ENCODE data around the gene SLC6A4.

Gene SLC6A4

GRCh38 chr17:30228011-30228410 is 7.5 kb downstream of the SLC6A4 start:
- Histone ChIP-seq H3K9me3 (ENCODE audit: insufficient read depth, low read depth, low read length) (no peaks in the 10 kb centered on the region), H3K27ac (ENCODE audit: low read length) (no peak overlapping the region), H3K4me1 (ENCODE audit: insufficient read depth, low read length) (no peaks in the 10 kb centered on the region; the same call in 1 of the 2 replicates), H3K36me3 (ENCODE audit: insufficient read depth, low read depth, low read length) (no peaks in the 10 kb centered on the region), H3K27me3 (ENCODE audit: insufficient read depth, low read length) (peaks cover 23% of the 10 kb centered on the region), H3K4me3 (ENCODE audit: low read length) (no peak overlapping the region), H3K9ac (ENCODE audit: low read depth, low read length) (no peak overlapping the region)

GRCh38 chr17:30226878-30227277 is 8.6 kb downstream of the SLC6A4 start:
- H3K36me3 ChIP-seq (ENCODE audit: insufficient read depth, low read depth, low read length), result no peaks in the 10 kb centered on the region
- no peaks in the 10 kb centered on the region; the same call in 1 of the 2 replicates for H3K4me1 ChIP-seq (ENCODE audit: insufficient read depth, low read length)
- H3K27ac ChIP-seq (ENCODE audit: low read length), result no peak overlapping the region
- H3K27me3 ChIP-seq (ENCODE audit: insufficient read depth, low read length), result peaks cover 12% of the 10 kb centered on the region
- no peaks in the 10 kb centered on the region for H3K9me3 ChIP-seq (ENCODE audit: insufficient read depth, low read depth, low read length)
- no peak overlapping the region for H3K4me3 ChIP-seq (ENCODE audit: low read length)
- H3K9ac ChIP-seq (ENCODE audit: low read depth, low read length), result no peak overlapping the region

- no peaks in the 10 kb centered on the region for H3K36me3 ChIP-seq (ENCODE audit: insufficient read depth, low read depth, low read length)
- H3K9ac ChIP-seq (ENCODE audit: low read depth, low read length), result no peak overlapping the region
- no peaks in the 10 kb centered on the region; the same call in 1 of the 2 replicates for H3K4me1 ChIP-seq (ENCODE audit: insufficient read depth, low read length)
- H3K27ac ChIP-seq (ENCODE audit: low read length), result no peak overlapping the region
- no peak overlapping the region for H3K4me3 ChIP-seq (ENCODE audit: low read length)
- H3K9me3 ChIP-seq (ENCODE audit: insufficient read depth, low read depth, low read length), result no peaks in the 10 kb centered on the region
- peaks cover 10% of the 10 kb centered on the region for H3K27me3 ChIP-seq (ENCODE audit: insufficient read depth, low read length)
Measured at GRCh38 chr17:30225919-30226553, 9.5 kb downstream of the SLC6A4 start.

DNA sequence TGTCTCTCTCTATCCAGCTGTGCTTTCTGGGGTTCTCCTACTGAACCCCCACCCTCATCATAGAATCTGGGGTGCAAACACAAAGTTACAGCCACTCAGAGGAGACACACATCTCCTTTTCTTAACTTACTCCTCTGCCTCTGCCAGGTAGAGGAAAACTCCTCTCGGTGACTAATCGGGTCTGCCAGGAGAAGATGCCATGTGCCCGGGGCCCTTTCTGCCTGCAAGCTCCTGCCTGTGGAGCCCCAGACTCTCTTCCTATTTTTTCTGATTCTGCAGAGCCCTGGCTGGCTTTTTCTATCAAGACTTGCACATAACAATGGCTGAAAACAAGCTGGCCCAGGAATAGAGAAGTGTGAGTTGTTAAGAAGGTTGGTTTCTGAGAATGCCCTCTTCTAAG is 10.4 kb downstream of the SLC6A4 start:
- Histone ChIP-seq H3K36me3 (ENCODE audit: insufficient read depth, low read depth, low read length) (no peaks in the 10 kb centered on the region), H3K4me3 (ENCODE audit: low read length) (no peak overlapping the region), H3K27ac (ENCODE audit: low read length) (no peak overlapping the region), H3K27me3 (ENCODE audit: insufficient read depth, low read length) (peaks cover 1% of the 10 kb centered on the region; the same call in 1 of the 2 replicates), H3K9ac (ENCODE audit: low read depth, low read length) (no peak overlapping the region), H3K9me3 (ENCODE audit: insufficient read depth, low read depth, low read length) (no peaks in the 10 kb centered on the region), H3K4me1 (ENCODE audit: insufficient read depth, low read length) (no peaks in the 10 kb centered on the region; the same call in 1 of the 2 replicates)

- Histone ChIP-seq H3K9ac (ENCODE audit: low read depth, low read length) (no peak overlapping the region), H3K36me3 (ENCODE audit: insufficient read depth, low read depth, low read length) (no peaks in the 10 kb centered on the region), H3K4me1 (ENCODE audit: insufficient read depth, low read length) (no peaks in the 10 kb centered on the region; the same call in 1 of the 2 replicates), H3K4me3 (ENCODE audit: low read length) (no peak overlapping the region), H3K27me3 (ENCODE audit: insufficient read depth, low read length) (no peaks in the 10 kb centered on the region), H3K9me3 (ENCODE audit: insufficient read depth, low read depth, low read length) (no peaks in the 10 kb centered on the region), H3K27ac (ENCODE audit: low read length) (no peak overlapping the region)
Measured at GRCh38 chr17:30224419-30224960, 11.0 kb downstream of the SLC6A4 start.

DNA sequence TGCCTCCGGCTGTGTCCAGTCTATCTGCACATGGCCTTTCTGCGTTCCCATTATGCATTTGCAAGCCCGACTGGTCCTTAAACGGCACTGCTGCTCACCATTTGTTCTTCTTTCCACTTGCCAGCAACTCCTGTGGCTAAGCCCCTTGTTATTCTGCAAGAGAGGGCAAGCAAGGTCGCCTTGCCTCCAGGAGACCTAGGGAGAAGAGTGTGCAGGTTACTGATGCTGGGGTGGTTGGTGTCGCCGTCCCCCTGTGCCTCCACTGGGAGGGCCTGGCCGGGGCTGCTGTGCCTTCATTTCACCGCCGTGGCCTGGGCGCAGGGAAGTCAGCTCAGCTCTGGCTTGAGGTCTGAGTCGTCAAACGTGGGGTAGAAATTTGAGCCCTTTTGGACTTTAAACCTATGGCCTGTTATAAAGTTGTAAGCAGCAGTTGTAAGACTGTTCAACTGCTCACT is 12.7 kb downstream of the SLC6A4 start:
- no peak overlapping the region for H3K27ac ChIP-seq (ENCODE audit: low read length)
- no peaks in the 10 kb centered on the region for H3K9me3 ChIP-seq (ENCODE audit: insufficient read depth, low read depth, low read length)
- no peak overlapping the region for H3K9ac ChIP-seq (ENCODE audit: low read depth, low read length)
- no peaks in the 10 kb centered on the region for H3K36me3 ChIP-seq (ENCODE audit: insufficient read depth, low read depth, low read length)
- no peaks in the 10 kb centered on the region for H3K27me3 ChIP-seq (ENCODE audit: insufficient read depth, low read length)
- H3K4me1 ChIP-seq (ENCODE audit: insufficient read depth, low read length), result no peaks in the 10 kb centered on the region; the same call in 1 of the 2 replicates
- no peak overlapping the region for H3K4me3 ChIP-seq (ENCODE audit: low read length)

GRCh38 chr17:30222251-30222650 is 13.2 kb downstream of the SLC6A4 start:
- H3K27ac ChIP-seq (ENCODE audit: low read length), result no peak overlapping the region
- H3K4me1 ChIP-seq (ENCODE audit: insufficient read depth, low read length), result no peaks in the 10 kb centered on the region; the same call in 1 of the 2 replicates
- no peak overlapping the region for H3K9ac ChIP-seq (ENCODE audit: low read depth, low read length)
- no peaks in the 10 kb centered on the region for H3K27me3 ChIP-seq (ENCODE audit: insufficient read depth, low read length)
- no peak overlapping the region for H3K4me3 ChIP-seq (ENCODE audit: low read length)
- no peaks in the 10 kb centered on the region for H3K9me3 ChIP-seq (ENCODE audit: insufficient read depth, low read depth, low read length)
- no peaks in the 10 kb centered on the region for H3K36me3 ChIP-seq (ENCODE audit: insufficient read depth, low read depth, low read length)

DNA sequence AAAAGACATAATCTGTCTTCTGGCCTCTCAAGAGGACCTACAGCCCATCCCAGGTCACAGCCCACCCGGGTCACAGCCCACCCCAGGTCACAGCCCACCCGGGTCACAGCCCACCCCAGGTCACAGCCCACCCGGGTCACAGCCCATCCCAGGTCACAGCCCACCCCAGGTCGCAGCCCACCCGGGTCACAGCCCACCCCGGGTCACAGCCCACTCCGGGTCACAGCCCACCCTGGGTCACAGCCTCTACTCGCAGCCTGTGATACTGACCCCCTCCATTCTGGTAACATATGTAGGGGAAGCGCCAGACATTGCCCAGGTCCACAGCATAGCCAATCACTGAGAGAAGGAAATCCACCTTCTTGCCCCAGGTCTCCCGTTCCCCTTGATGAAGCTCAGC is 14.2 kb downstream of the SLC6A4 start:
- H3K9me3 ChIP-seq (ENCODE audit: insufficient read depth, low read depth, low read length), result no peaks in the 10 kb centered on the region
- no peak overlapping the region for H3K4me3 ChIP-seq (ENCODE audit: low read length)
- H3K9ac ChIP-seq (ENCODE audit: low read depth, low read length), result no peak overlapping the region
- H3K27me3 ChIP-seq (ENCODE audit: insufficient read depth, low read length), result no peaks in the 10 kb centered on the region
- no peaks in the 10 kb centered on the region; the same call in 1 of the 2 replicates for H3K4me1 ChIP-seq (ENCODE audit: insufficient read depth, low read length)
- no peak overlapping the region for H3K27ac ChIP-seq (ENCODE audit: low read length)
- no peaks in the 10 kb centered on the region for H3K36me3 ChIP-seq (ENCODE audit: insufficient read depth, low read depth, low read length)

DNA sequence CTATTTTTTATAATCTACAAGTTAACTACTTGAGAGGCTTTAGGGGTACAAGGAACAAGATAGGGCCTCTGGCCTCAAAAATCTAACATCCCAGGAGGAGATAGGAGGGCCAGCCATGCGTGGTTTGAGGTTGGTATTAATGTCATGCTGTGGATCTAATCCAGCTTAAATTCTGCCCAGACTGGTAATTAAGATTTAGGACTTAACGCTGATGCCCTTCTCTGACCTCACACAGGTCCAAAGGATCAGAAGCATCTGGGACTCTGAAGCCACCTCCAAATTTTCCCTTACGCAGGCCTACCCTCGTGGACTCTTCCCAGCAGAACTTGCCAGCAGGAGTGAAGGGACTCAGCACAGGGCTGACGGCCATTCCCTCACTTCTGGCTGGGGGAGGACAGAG is 15.1 kb downstream of the SLC6A4 start:
- Histone ChIP-seq H3K4me1 (ENCODE audit: insufficient read depth, low read length) (no peaks in the 10 kb centered on the region; the same call in 1 of the 2 replicates), H3K27ac (ENCODE audit: low read length) (no peak overlapping the region), H3K9me3 (ENCODE audit: insufficient read depth, low read depth, low read length) (no peaks in the 10 kb centered on the region), H3K27me3 (ENCODE audit: insufficient read depth, low read length) (no peaks in the 10 kb centered on the region), H3K4me3 (ENCODE audit: low read length) (no peak overlapping the region), H3K9ac (ENCODE audit: low read depth, low read length) (no peak overlapping the region), H3K36me3 (ENCODE audit: insufficient read depth, low read depth, low read length) (no peaks in the 10 kb centered on the region)

DNA sequence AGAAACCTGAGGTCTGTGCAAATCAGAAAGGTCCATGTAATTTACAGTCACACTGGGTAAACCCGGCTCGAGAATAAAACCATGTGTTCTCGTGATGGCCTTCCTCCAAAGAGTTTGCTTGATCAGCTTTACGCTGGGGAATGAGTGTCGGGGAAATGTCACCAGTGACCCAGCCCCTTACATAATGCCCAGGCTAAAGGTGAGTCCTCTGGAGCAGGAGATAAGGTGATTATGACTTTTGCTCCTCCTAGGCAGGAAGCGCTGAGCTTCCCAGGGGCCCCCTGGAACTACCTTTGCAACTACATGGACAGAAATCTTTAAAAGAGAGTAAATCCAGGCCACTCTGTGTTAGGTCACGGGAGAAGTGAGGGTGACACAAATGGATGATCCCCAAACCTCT is 15.7 kb downstream of the SLC6A4 start:
- Histone ChIP-seq H3K27ac (ENCODE audit: low read length) (no peak overlapping the region), H3K9me3 (ENCODE audit: insufficient read depth, low read depth, low read length) (no peaks in the 10 kb centered on the region), H3K9ac (ENCODE audit: low read depth, low read length) (no peak overlapping the region), H3K4me1 (ENCODE audit: insufficient read depth, low read length) (no peaks in the 10 kb centered on the region; the same call in 1 of the 2 replicates), H3K36me3 (ENCODE audit: insufficient read depth, low read depth, low read length) (no peaks in the 10 kb centered on the region), H3K27me3 (ENCODE audit: insufficient read depth, low read length) (no peaks in the 10 kb centered on the region), H3K4me3 (ENCODE audit: low read length) (no peak overlapping the region)

- no peaks in the 10 kb centered on the region for H3K9me3 ChIP-seq (ENCODE audit: insufficient read depth, low read depth, low read length)
- H3K27ac ChIP-seq (ENCODE audit: low read length), result no peak overlapping the region
- no peaks in the 10 kb centered on the region for H3K4me1 ChIP-seq (ENCODE audit: insufficient read depth, low read length)
- H3K4me3 ChIP-seq (ENCODE audit: low read length), result no peak overlapping the region
- no peaks in the 10 kb centered on the region for H3K36me3 ChIP-seq (ENCODE audit: insufficient read depth, low read depth, low read length)
- H3K9ac ChIP-seq (ENCODE audit: low read depth, low read length), result no peak overlapping the region
- no peaks in the 10 kb centered on the region for H3K27me3 ChIP-seq (ENCODE audit: insufficient read depth, low read length)
Measured at GRCh38 chr17:30219315-30219714, 16.2 kb downstream of the SLC6A4 start.

- Histone ChIP-seq H3K27me3 (ENCODE audit: insufficient read depth, low read length) (no peaks in the 10 kb centered on the region), H3K9ac (ENCODE audit: low read depth, low read length) (no peak overlapping the region), H3K4me1 (ENCODE audit: insufficient read depth, low read length) (no peaks in the 10 kb centered on the region), H3K36me3 (ENCODE audit: insufficient read depth, low read depth, low read length) (no peaks in the 10 kb centered on the region), H3K27ac (ENCODE audit: low read length) (no peak overlapping the region), H3K4me3 (ENCODE audit: low read length) (no peak overlapping the region), H3K9me3 (ENCODE audit: insufficient read depth, low read depth, low read length) (no peaks in the 10 kb centered on the region)
Measured at GRCh38 chr17:30218799-30219198, 16.7 kb downstream of the SLC6A4 start.
